ENCODE results near the gene EBLN1.

The EBLN1 gene

DNA sequence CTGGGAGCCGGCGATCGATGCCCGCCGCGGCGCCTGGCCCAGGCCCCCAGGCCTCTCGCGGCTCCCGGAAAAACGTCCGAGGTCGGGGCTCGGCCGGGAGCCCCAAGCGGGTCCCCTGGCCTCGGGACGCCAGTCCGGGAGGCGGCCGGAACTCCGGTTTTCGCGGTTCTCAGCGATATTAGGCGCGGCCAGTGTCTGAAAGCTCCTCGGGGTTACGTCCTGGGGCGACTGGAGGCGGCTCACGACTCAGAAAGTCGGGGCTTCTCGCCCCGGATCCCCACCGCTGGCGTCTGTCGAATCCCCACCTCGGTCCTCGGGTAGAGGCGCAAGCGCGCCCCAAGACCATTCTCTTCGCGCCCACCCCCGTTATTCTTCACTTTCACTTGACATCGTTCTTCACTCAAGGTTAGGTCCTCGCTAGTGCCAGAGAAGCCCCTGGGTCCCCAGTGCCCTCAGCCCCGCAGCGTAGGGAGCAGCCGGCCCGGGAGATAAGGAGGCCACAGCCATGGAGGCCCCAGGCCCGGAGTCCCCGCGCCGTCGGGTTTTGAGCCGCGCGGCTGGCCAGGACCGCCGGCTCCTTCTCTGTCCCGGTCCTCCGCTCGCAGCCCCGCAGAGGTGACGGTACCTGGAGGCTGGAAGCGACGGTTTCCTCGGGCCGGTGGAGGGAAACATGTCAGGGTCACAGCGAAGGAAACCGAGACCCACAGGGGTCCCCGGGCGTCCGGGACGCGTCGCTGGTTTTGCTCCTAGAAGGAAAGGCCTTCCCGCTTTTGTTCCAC lies 35.2 kb upstream of the EBLN1 start:
- TF ChIP-seq, protein P1, sequence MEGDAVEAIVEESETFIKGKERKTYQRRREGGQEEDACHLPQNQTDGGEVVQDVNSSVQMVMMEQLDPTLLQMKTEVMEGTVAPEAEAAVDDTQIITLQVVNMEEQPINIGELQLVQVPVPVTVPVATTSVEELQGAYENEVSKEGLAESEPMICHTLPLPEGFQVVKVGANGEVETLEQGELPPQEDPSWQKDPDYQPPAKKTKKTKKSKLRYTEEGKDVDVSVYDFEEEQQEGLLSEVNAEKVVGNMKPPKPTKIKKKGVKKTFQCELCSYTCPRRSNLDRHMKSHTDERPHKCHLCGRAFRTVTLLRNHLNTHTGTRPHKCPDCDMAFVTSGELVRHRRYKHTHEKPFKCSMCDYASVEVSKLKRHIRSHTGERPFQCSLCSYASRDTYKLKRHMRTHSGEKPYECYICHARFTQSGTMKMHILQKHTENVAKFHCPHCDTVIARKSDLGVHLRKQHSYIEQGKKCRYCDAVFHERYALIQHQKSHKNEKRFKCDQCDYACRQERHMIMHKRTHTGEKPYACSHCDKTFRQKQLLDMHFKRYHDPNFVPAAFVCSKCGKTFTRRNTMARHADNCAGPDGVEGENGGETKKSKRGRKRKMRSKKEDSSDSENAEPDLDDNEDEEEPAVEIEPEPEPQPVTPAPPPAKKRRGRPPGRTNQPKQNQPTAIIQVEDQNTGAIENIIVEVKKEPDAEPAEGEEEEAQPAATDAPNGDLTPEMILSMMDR (IDR thresholded peaks at IDR 0.05; ENCODE audit: control insufficient read depth, extremely low read depth, insufficient read depth) = no peak
- no peak overlapping the region for H3K4me3 ChIP-seq (ENCODE audit: low read depth, low read length)
- DNase-seq (ENCODE audit: low read depth) = no peak

DNA sequence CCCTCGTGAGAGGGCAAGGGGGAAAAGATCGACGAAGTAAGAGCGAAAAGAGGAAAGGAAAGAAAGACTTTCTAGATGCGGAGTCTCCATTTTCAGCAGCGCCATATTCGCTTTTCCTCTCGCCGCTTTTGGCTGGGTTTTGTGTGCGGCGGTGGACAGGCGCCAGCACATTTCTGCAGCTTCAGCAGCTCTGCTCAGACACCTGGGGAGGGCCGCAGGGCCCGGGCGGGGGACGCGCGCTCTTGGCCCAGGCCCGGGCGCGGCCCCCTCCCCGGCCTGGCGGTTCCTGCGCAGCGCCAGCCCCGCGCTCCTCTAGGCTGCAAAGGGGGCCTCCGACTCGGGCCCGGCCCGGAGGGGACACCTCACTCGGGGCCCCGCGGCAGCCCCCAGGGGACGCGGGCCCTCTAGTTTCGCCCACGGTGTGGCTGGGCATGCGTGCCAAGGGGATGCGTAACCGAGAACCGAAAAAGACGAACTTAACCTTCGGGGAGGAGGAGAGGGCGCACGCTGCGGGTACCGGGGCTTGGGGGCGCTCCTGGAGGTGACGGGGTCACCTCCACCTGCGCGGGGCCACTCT lies 34.5 kb upstream of the EBLN1 start:
- no peak for DNase-seq (ENCODE audit: low read depth)
- TF ChIP-seq, protein P1 (IDR thresholded peaks at IDR 0.05; ENCODE audit: control insufficient read depth, extremely low read depth, insufficient read depth) = no peak
- H3K4me3 ChIP-seq (ENCODE audit: low read depth, low read length) = peak overlapping the region; percentile 49

DNA sequence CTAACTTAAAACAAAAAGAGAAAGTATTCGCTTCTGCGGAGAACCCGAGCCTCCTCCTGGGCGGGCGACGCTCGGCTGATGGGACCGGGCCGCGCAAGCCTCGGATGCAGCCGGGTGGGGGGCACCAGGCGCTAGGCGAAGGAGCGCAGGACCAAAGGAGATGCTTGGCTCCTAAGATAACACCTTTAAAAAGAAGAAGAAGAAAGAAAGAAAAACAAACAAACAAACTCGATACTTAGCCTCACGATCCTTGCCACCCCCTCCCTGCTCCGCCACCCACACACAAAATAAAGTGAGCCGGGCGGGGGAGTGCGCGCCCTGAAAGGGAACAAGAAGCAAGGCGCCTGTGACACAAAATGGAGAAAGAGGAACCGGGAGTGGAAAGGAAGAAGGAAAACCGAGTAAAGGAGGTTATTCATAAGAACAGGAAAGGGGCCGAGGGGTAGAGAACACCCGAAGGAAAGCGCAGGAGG lies 34.0 kb upstream of the EBLN1 start:
- TF ChIP-seq, protein P1 (IDR thresholded peaks at IDR 0.05; ENCODE audit: control insufficient read depth, extremely low read depth, insufficient read depth) = no peak
- H3K4me3 ChIP-seq (ENCODE audit: low read depth, low read length) = peak overlapping the region; percentile 49
- DNase-seq (ENCODE audit: low read depth) = no peak

DNA sequence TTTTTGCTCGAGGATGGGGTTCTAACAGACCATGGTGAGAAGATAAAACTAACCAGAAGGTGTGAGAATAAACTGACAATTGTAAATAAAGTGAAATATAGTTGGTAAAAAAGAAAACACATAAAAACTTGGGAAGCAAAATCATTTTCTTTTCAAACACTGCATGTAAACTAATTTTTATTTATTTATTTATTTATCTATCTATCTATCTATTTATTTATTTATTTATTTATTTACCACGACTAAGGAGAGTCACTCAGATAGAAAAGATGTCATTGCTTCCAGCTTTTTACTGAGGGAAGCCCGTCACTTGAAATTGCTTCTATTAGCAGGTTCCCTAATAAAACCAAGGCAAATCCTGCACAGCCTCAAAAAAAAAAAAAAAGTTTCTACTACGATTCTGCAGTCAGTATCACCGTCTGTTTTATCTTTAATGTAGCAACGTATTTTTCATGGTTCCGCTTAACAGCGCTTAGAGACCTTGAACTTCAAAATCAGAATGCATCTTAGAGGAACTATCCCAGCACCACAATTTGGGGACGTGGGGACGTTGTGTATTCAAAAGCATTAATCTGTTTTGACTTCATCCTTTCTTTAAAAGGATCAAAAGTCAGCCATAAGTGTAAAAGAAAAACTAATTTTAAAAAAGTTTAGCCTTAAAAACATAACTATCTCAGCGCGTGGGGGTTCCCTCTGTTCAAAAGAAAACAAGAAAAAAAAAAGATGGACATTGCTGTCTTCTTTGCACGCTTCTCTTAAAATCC lies 33.3 kb upstream of the EBLN1 start:
- H3K4me3 ChIP-seq (ENCODE audit: low read depth, low read length) = no peak overlapping the region; the same call in 1 of the 2 replicates
- no peak for DNase-seq (ENCODE audit: low read depth)
- TF ChIP-seq, protein P1 (IDR thresholded peaks at IDR 0.05; ENCODE audit: control insufficient read depth, extremely low read depth, insufficient read depth) = no peak

DNA sequence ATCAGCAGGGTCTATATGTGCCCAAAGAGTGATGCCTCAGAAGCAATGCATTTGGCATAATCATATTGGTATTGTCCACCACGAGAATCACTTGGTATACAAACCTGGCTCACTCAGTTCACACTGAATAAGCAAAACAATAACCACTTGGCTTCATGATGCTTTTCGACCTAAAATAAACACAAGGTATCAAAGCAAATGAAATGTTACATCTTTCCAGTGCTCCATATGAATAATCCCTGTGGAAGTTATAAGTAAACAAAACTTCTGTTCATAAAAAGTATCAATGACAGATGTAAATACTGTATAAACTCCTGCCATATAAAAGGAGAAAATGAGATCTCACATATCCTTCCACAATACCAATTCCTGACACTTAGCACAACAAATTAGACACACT lies 29.8 kb upstream of the EBLN1 start:
- no peak overlapping the region for H3K4me3 ChIP-seq (ENCODE audit: low read depth, low read length)
- DNase-seq (ENCODE audit: low read depth) = peak; percentile 70
- TF ChIP-seq, protein P1 (IDR thresholded peaks at IDR 0.05; ENCODE audit: control insufficient read depth, extremely low read depth, insufficient read depth) = no peak

DNA sequence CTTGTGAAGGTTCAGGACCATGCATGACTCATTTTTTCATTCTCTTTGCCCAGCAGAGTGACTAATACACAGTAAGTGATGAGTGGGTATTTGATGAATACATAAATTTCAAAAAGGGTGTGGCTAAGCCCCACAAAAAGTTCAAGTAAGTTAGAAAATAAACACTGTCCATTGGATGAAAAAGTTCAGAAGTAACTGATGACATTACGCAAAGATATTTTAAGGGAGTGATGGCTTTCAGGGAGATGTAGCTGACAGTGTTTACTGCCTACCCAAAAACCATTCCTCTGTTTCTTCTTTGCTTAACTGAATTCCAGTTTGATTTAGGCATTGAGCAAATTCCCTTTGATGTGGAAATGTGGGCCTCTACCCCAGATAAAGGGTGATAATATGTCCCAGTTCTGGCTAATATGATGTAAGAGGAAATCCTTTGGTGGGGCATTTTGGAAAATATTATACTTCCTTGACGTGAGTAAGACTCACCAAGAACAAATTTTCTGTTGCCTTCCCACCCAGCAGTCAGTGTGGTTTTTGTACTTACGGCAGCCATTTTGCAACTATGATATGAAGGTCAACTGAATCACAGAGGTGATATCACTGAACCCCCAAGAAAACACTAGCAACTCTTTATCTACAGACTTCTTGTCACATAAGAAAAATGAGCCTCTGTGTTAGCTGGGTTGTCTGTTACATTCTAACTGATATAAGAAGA lies 29.0 kb upstream of the EBLN1 start:
- DNase-seq (ENCODE audit: low read depth) = no peak
- TF ChIP-seq, protein P1 (IDR thresholded peaks at IDR 0.05; ENCODE audit: control insufficient read depth, extremely low read depth, insufficient read depth) = no peak
- no peak overlapping the region for H3K4me3 ChIP-seq (ENCODE audit: low read depth, low read length)

All from LNCaP clone FGC (cell line).